Right cardiac atrium (tissue), 5 donors: ENCODE measurements around the gene TSPAN3. TPM values are rescaled to one million over a fixed set of nuclear protein-coding genes. Genes with fewer than 3 reads are reported as not detected.

Experiments used
- ATAC-seq, 2 donors: fragments of 200-7000 bp; cut with Tn5 transposase; one replicate each; pipeline versions ENCODE4 v1.8.0 to v1.9.1; 2020; ENCODE audit warnings: moderate library complexity in 2 of 2, mild to moderate bottlenecking in 1 of 2
- DNase-seq, 3 donors: peaks; one replicate each; pipeline ENCODE4 v3.0.0-alpha.2; 2020
- H3K27ac ChIP-seq: one replicate; pipeline ENCODE4 v1.5.1; 2013; ENCODE audit warnings: mild to moderate bottlenecking, low read length, control low read depth, moderate library complexity
- H3K27me3 ChIP-seq: one replicate; pipeline ENCODE4 v1.6.1; 2013; ENCODE audit not compliant: control insufficient read depth, insufficient read depth
- H3K4me1 ChIP-seq: one replicate; pipeline ENCODE4 v1.6.1; 2013; ENCODE audit warnings: low read length; ENCODE audit not compliant: control insufficient read depth, insufficient read depth
- H3K4me3 ChIP-seq: one replicate; pipeline ENCODE4 v1.5.1; 2013; ENCODE audit warnings: low read length, control low read depth
- H3K9me3 ChIP-seq: one replicate; pipeline ENCODE4 v1.6.1; 2013; ENCODE audit warnings: low read length; ENCODE audit not compliant: control insufficient read depth
- WGBS: extraction: QIAGEN DNeasy Blood & Tissue Kit; methylation state at CpG from one replicate; pipeline ENCODE4 v1.1.7; 2013; 5-methylcytosine and 5-hydroxymethylcytosine counted together
- intact Hi-C, 4 donors: fragments of 100-400 bp; cut with DNase I; formaldehyde crosslinking; loops; one replicate each; pipeline versions ENCODE4 v1.11.0 to v1.14.0; 2022 to 2023
- long read RNA-seq, 4 donors: library from polyadenylated mRNA; unstranded; transcript quantifications; one replicate each; pipeline ENCODE4 v2.0.0, GENCODE V29; 2020 to 2021
- polyA plus RNA-seq: library from polyadenylated mRNA; stranded (reverse); fragments of 200-250 nt; gene quantifications from one replicate; pipeline ENCODE4 v1.2.3, GENCODE V29; 2013
- total RNA-seq, 4 donors: library from RNA; stranded (reverse); fragmentation: NEBNext Ultra II Directional; extraction: Animal tissue kit (Norgen Biotek cat#: 25700); gene quantifications; one replicate each; pipeline ENCODE4 v1.2.1, GENCODE V29; 2021
- donor health status: healthy with polysubstance abuse.
- donor health status: DM: no; HTN: yes; CAD: no.
- donor health status: DM: no; HTN: no; CAD: no.
- donor health status: DM: no; HTN: yes; CAD: no; lungs with severe emphysema.
- donor health status: DM: yes; HTN: yes; CAD: no.

The TSPAN3 gene
- 100 to 1,000 TPM; 124 to 135 (median 127) TPM for total RNA-seq
- 129 TPM for polyA plus RNA-seq
- long read RNA-seq, donor 1, full-length matches to known transcripts: 330 of 342 reads
- long read RNA-seq, donor 1, partial matches to known transcripts: 7 of 342 reads
- long read RNA-seq, donor 1, other reads (novel, unspliced or antisense): 5 of 342 reads
- long read RNA-seq, donor 2, full-length matches to known transcripts: 120 of 125 reads
- long read RNA-seq, donor 2, partial matches to known transcripts: 4 of 125 reads
- long read RNA-seq, donor 2, other reads (novel, unspliced or antisense): 1 of 125 reads
- long read RNA-seq, donor 3, full-length matches to known transcripts: 833 of 857 reads
- long read RNA-seq, donor 3, partial matches to known transcripts: 14 of 857 reads
- long read RNA-seq, donor 3, other reads (novel, unspliced or antisense): 10 of 857 reads
- long read RNA-seq, donor 4, full-length matches to known transcripts: 147 of 152 reads
- long read RNA-seq, donor 4, partial matches to known transcripts: 1 of 152 reads
- long read RNA-seq, donor 4, other reads (novel, unspliced or antisense): 4 of 152 reads

DNA sequence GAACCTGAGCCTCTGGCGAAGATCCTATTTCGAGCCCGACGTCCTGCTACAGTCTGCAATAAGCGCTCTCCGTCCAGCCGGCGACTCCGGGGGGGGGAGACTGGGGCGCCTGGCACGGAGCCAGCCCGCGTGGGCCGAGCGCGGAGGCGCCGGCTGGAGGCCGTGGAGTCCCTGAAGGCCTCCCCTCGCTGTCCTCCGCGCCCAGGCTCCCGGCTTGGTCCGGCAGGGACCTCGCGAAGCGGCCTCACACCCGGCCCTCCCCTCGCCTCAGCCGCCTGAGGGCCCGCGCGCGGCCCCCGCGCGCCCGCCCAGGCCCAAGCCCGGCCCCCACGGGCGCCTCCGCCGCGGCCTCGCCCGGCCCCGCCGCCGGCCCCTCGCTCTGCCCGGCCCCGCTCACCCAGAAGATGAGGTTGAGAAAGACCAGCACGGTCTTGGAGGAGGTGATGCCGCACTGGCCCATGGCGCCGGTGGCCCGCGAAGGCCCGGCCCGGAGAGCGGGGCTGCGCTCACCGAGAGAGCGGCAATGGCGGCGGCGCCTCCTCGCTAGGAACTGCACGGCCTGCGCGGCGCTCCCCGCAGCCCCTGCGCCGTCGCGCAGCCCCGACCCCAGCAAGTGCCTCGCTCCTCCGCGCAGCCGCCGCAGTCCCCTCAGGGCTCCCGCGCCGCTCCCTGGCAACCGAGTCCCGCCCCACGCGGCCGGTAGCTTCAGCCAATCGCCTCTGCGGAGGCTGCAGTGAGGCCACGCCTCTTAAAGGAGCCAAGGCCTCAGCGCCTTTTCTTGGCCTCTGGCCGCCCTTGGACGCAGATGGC is at the start of gene TSPAN3:
TSS of gene TSPAN3 (minus strand) at position 615 of the 810 bp plus-strand sequence. CDS start at position 460, 155 bp downstream.
- Histone ChIP-seq H3K9me3 (no peaks in the 10 kb centered on the region), H3K27me3 (no peaks in the 10 kb centered on the region), H3K4me3 (peak within 1 kb of the TSS; percentile 92), H3K27ac (peak within 1 kb of the TSS; percentile 87), H3K4me1 (peaks cover 4% of the 10 kb centered on the region)
- DNase-seq (peak; percentile 94 to 98 (median 97)), ATAC-seq (peak; percentile 98)
- intact Hi-C loops: no loop called here
- under 1% methylated on average over 96 of the region's 97 CpGs for WGBS

DNA sequence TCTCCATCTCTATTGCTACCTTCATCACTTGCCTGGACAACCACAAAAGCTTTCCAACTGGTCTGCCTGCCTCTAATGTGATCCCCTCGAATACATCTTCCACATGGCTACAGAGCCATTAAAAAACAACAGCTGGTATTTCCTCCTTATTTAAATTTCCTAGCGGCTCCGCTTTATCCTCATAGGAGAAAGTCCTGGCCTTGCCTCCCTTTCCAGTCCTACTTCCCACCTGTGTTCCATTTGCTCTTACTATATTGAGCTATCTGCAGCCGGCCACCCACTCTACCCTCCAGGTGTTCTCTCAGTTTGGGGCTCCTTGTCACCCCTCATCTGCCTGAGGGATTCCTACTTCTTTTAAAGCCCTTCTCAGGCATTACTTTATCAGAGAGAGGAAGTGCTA is 49.7 kb upstream of the TSPAN3 start:
- no peak for DNase-seq
- no peak for ATAC-seq
- H3K4me1 ChIP-seq: no peaks in the 10 kb centered on the region
- H3K27ac ChIP-seq: no peak overlapping the region
- H3K27me3 ChIP-seq: no peaks in the 10 kb centered on the region
- H3K9me3 ChIP-seq: no peaks in the 10 kb centered on the region
- no peak overlapping the region for H3K4me3 ChIP-seq
- intact Hi-C loops: loop anchor here in 1 of 4 donors (5.0 kb wide), 1 partner anchor 422 kb away; no protein-coding TSS in a partner anchor
- WGBS: 82% methylated on average over 4 of the region's 4 CpGs

DNA sequence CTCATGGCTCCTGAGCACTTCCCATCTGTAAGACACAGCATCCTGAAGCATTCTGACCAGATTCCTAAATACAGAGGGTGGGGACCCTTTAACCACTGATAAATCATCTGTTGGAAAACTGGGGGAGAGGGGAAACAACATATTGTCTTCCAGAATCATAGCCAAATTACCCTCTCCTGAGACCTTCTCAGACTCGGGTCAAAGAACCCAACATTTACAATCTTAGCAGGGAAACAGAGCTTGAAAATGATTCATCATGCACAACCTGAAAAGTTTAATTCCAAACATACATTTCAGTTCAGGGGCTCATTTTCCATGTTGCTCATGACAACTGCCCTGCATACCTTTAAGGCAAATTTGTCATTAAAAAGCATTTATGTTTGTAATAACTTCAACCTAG is 48.5 kb upstream of the TSPAN3 start:
- H3K4me3 ChIP-seq: no peak overlapping the region
- intact Hi-C loops: loop anchor here in 3 of 4 donors (5.0 to 10.0 kb wide), 4 partner anchors 375 to 515 kb away; partner anchors contain the start of gene LINGO1 (in 1 of the 3)
- ATAC-seq: no peak
- H3K27ac ChIP-seq: no peak overlapping the region
- H3K4me1 ChIP-seq: no peaks in the 10 kb centered on the region
- H3K9me3 ChIP-seq: no peaks in the 10 kb centered on the region
- DNase-seq: no peak
- WGBS: 33% methylated on average over 1 of the region's 1 CpG
- H3K27me3 ChIP-seq: no peaks in the 10 kb centered on the region

DNA sequence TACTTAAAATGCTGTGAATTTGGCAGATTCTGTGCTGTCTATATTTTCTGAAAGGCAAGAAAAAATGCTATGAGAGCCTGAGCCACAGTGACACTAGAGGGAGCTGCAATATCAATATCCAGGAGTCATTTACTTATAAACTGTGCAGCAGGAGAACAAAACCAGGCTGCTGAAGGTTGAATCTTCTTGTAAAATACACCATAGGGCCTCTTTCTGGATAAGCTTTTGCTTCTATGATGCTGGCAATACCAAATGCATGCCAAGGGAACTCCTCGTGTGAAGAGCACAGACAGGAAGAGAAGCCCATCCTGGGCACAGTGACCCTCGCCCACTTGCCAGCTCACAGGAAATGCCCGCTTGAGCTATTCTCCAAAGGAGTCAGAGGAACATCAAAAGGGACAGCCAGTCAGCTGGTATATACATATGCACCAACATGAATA is 48.0 kb upstream of the TSPAN3 start:
- intact Hi-C loops: loop anchor here in 3 of 4 donors (5.0 to 10.0 kb wide), 4 partner anchors 376 to 516 kb away; partner anchors contain the start of gene LINGO1 (in 1 of the 3)
- no peak overlapping the region for H3K27ac ChIP-seq
- ATAC-seq (peak; percentile 75), DNase-seq (no peak)
- H3K4me3 ChIP-seq: no peak overlapping the region
- no peaks in the 10 kb centered on the region for H3K27me3 ChIP-seq
- H3K9me3 ChIP-seq: no peaks in the 10 kb centered on the region
- WGBS: 48% methylated on average over 3 of the region's 3 CpGs
- no peaks in the 10 kb centered on the region for H3K4me1 ChIP-seq

DNA sequence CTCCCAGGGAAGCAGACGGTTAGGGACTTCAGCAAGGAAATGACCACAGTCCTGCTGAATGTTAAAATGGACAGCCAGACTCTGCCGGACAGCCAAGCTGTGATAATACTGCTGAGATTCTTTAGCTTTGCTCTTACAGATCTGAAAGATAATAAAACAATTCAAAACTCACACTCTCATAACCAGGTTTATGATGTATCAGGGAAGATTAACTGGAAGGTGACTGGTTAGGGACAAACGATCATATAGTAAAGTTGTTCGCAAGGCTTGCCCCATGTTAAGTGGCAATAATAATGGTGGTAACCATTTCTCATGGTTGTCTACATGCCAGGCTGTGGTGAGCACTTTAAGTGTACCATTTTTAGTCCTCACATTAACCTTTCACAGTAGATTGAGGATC is 44.3 kb upstream of the TSPAN3 start:
- ATAC-seq: no peak
- H3K9me3 ChIP-seq: no peaks in the 10 kb centered on the region
- DNase-seq: no peak
- H3K4me1 ChIP-seq: peaks cover 4% of the 10 kb centered on the region
- no peaks in the 10 kb centered on the region for H3K27me3 ChIP-seq
- 83% methylated on average over 4 of the region's 4 CpGs for WGBS
- intact Hi-C loops: loop anchor here in 3 of 4 donors (5.0 to 10.0 kb wide), 4 partner anchors 380 to 520 kb away; partner anchors contain the start of gene LINGO1 (in 1 of the 3)
- no peak overlapping the region for H3K27ac ChIP-seq
- H3K4me3 ChIP-seq: no peak overlapping the region

DNA sequence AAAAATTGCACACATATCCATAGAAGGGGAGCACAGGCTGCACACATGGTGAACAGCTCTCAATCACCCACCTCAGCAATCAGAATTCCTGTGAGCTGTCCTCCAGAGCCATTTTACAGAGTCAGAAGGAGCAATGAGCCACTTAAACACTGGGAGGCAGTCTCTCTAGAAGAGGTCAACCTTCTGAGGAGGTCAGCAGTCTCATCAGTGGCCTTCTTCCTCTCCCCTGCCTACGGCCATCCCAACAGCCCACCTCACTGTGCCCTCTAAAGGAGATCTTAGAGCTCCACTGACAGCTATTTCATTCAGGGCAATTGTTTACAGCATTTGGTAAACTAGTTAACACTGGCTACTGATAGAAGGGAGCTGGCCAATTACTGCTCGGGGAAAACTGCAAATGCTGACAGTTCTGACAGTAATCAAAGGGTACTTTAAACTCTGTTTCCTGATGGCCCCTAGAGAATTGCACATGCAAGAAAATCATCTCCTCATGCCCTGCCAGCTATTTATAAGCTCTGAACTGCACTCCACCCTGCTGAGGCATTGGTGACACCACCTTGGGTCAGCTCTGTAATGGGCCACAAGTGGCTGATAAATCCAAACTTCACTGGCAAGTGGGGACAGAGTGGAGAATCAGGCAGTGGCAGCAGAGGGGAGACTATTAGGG is 42.1 kb upstream of the TSPAN3 start:
- Histone ChIP-seq H3K4me3 (no peak overlapping the region), H3K27me3 (no peaks in the 10 kb centered on the region), H3K27ac (no peak overlapping the region), H3K9me3 (no peaks in the 10 kb centered on the region), H3K4me1 (peaks cover 4% of the 10 kb centered on the region)
- ATAC-seq: peak in 1 of 2 donors; percentile 40
- intact Hi-C loops: loop anchor here in 2 of 4 donors (5.0 to 10.0 kb wide), 3 partner anchors 382 to 522 kb away; partner anchors contain the start of gene LINGO1 (in 1 of the 2)
- no peak for DNase-seq
- 62% methylated on average over 2 of the region's 2 CpGs for WGBS

DNA sequence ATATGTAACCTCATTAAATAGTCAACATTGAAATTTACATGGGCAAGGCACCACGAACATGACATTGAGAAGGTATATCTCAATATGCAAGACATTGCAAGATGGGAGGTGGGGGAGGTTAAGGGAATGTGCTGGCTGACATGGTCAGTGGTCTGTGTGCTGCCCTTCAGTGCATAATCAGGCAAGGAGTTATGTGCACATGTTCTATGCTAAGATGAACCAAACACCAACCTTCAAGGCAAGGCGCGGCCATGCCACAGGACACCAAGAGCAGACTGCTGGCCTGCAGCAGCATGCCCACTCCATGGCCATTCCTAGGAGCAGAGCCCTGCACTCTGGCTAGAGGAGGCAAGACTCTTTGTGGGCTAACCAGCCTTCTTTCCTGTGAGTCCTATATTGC is 40.9 kb upstream of the TSPAN3 start:
- WGBS: 93% methylated on average over 3 of the region's 3 CpGs
- Histone ChIP-seq H3K27ac (no peak overlapping the region), H3K4me1 (peaks cover 11% of the 10 kb centered on the region), H3K27me3 (no peaks in the 10 kb centered on the region), H3K9me3 (no peaks in the 10 kb centered on the region), H3K4me3 (no peak overlapping the region)
- ATAC-seq (no peak), DNase-seq (no peak)
- intact Hi-C loops: loop anchor here in 2 of 4 donors (5.0 to 10.0 kb wide), 3 partner anchors 383 to 523 kb away; partner anchors contain the start of gene LINGO1 (in 1 of the 2)

DNA sequence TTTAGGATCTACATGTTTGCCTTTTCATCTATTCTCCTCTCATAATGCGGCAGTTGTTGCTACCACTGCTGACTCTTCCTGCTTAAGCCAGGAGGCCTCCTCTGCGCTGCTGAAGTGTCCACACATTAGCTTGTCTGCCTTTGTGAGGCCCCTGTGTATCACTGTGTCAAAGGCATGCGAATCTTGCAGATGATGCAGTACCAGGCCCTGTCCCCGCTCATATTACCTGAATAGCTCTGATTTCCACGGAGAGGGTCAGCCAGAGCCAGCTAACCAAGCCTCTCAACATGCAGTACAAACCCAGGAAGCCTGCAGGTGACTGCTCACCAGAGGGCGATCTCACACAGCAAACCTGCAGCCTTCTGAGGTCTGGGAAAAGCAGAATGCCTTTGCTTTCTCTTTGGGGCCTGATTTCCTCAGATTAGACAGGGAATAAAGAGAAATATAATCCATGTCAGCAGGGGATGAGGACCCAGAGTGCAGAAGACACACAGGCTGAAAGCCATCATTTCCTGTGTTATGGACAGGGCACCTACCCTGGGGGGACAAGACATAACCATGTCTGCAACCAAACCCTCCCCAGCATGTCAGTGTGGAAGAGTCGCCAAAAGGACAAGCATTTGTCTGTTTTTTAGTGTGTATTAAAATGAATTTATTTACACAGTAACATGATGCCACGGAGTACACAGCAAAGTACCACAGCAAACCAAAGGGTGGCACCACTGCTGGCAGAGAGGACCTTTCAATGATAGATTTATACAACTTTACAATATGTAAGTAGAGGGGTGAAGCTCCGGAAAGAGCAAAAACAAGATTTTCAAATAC is 36.8 kb upstream of the TSPAN3 start:
- Histone ChIP-seq H3K4me3 (no peak overlapping the region), H3K4me1 (peaks cover 15% of the 10 kb centered on the region), H3K27ac (no peak overlapping the region), H3K9me3 (no peaks in the 10 kb centered on the region), H3K27me3 (no peaks in the 10 kb centered on the region)
- intact Hi-C loops: no loop called here
- peak; percentile 27 to 70 (median 67) for DNase-seq
- 56% methylated on average over 9 of the region's 9 CpGs for WGBS
- peak; percentile 61 for ATAC-seq

DNA sequence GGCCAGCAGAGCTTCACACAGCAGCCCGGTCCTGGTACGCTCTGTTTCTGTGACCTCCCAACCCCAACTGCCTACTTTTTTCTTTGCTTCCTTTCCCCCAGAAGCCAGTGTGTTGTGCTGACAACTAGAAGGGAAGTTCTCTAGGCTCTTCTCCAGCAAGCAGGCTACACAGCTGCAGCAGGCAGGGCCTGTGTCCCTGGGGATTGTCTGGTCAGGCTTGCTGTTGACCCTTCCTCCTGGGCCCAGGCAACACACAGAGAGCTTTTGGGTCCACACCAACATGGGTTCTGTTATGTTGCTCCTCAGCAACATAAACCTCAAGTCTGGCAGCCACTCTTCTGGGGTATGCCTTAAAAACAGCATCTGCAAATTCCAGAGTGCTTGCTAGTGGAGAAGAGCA is 36.2 kb upstream of the TSPAN3 start:
- intact Hi-C loops: no loop called here
- Histone ChIP-seq H3K4me3 (no peak overlapping the region), H3K27me3 (no peaks in the 10 kb centered on the region), H3K4me1 (peaks cover 15% of the 10 kb centered on the region), H3K9me3 (no peaks in the 10 kb centered on the region), H3K27ac (peak overlapping the region; percentile 48)
- peak; percentile 46 to 82 (median 78) for DNase-seq
- peak; percentile 41 to 80 for ATAC-seq
- 47% methylated on average over 2 of the region's 2 CpGs for WGBS
